Glutamatergic neuron (in vitro differentiated cells): ENCODE data around the gene MGMT. TPM values are rescaled to one million over a fixed set of nuclear protein-coding genes. Genes with fewer than 3 reads are reported as not detected.

Source experiments
- DNase-seq: peaks from one replicate; pipeline ENCODE4 v3.0.0; 2022
- H3K27ac Mint-ChIP-seq: one replicate; pipeline ENCODE4 v1.8.0; 2020; ENCODE audit warnings: mild to moderate bottlenecking, mixed read lengths, inconsistent platforms; ENCODE audit not compliant: unreplicated experiment
- H3K27me3 Mint-ChIP-seq: one replicate; pipeline ENCODE4 v1.8.0; 2020; ENCODE audit warnings: mild to moderate bottlenecking, moderate library complexity, mixed read lengths, inconsistent platforms; ENCODE audit not compliant: unreplicated experiment
- H3K36me3 Mint-ChIP-seq: one replicate; pipeline ENCODE4 v1.8.0; 2020; ENCODE audit warnings: mild to moderate bottlenecking, mixed read lengths, inconsistent platforms; ENCODE audit not compliant: unreplicated experiment
- H3K4me1 Mint-ChIP-seq: one replicate; pipeline ENCODE4 v1.8.0; 2020; ENCODE audit warnings: mild to moderate bottlenecking, low read depth, mixed read lengths, inconsistent platforms; ENCODE audit not compliant: unreplicated experiment
- H3K4me3 Mint-ChIP-seq: one replicate; pipeline ENCODE4 v1.8.0; 2020; ENCODE audit warnings: mild to moderate bottlenecking, mixed read lengths, inconsistent platforms; ENCODE audit not compliant: unreplicated experiment
- H3K9me3 Mint-ChIP-seq: one replicate; pipeline ENCODE4 v1.8.0; 2020; ENCODE audit warnings: mild to moderate bottlenecking, moderate library complexity, mixed read lengths, inconsistent platforms; ENCODE audit not compliant: unreplicated experiment
- CTCF ChIP-seq: fragments of 200-600 bp; sonication (generic); IDR thresholded peaks from one replicate; pipeline ENCODE4 v1.5.0; 2021; ENCODE audit not compliant: partially characterized antibody, unreplicated experiment
- total RNA-seq: library from RNA; stranded (reverse); fragmentation: NEBNext Ultra II Directional; extraction: Animal tissue kit (Norgen Biotek cat#: 25700); gene quantifications from one replicate; pipeline ENCODE4 v1.2.1, GENCODE V29; 2021; ENCODE audit not compliant: unreplicated experiment

Gene MGMT
- total RNA-seq, 1 donor from 2014 or later = 15.9 TPM

GRCh38 chr10:129556316-129556715, 89.3 kb downstream of the MGMT start:
- no peak for TF ChIP-seq CTCF
- Mint-ChIP-seq H3K9me3 (peaks cover 6% of the 10 kb centered on the region), H3K27ac (no peak overlapping the region), H3K27me3 (peaks cover 2% of the 10 kb centered on the region), H3K4me1 (peaks cover 4% of the 10 kb centered on the region), H3K4me3 (no peak overlapping the region), H3K36me3 (peaks cover under 1% of the 10 kb centered on the region)
- no peak for DNase-seq

- no peak for DNase-seq
- TF ChIP-seq CTCF = no peak
- no peak overlapping the region for H3K27ac Mint-ChIP-seq
- H3K27me3 Mint-ChIP-seq = no peaks in the 10 kb centered on the region
- no peak overlapping the region for H3K4me3 Mint-ChIP-seq
- peaks cover 2% of the 10 kb centered on the region for H3K9me3 Mint-ChIP-seq
- no peaks in the 10 kb centered on the region for H3K36me3 Mint-ChIP-seq
- peaks cover 1% of the 10 kb centered on the region for H3K4me1 Mint-ChIP-seq
Measured at GRCh38 chr10:129560361-129560760, 93.3 kb downstream of the MGMT start.

- Mint-ChIP-seq H3K27ac (no peak overlapping the region), H3K9me3 (peaks cover 2% of the 10 kb centered on the region), H3K27me3 (no peaks in the 10 kb centered on the region), H3K4me3 (no peak overlapping the region), H3K36me3 (peaks cover 5% of the 10 kb centered on the region), H3K4me1 (peaks cover 1% of the 10 kb centered on the region)
- DNase-seq = no peak
- TF ChIP-seq CTCF = no peak
Measured at GRCh38 chr10:129562487-129562886, 95.4 kb downstream of the MGMT start.

- Mint-ChIP-seq H3K9me3 (peaks cover 2% of the 10 kb centered on the region), H3K27me3 (peaks cover 2% of the 10 kb centered on the region), H3K4me1 (peaks cover 6% of the 10 kb centered on the region), H3K27ac (no peak overlapping the region), H3K36me3 (peaks cover 5% of the 10 kb centered on the region), H3K4me3 (no peak overlapping the region)
- no peak for TF ChIP-seq CTCF
- DNase-seq = no peak
Measured at GRCh38 chr10:129564923-129565322, 97.9 kb downstream of the MGMT start.

- peaks cover 5% of the 10 kb centered on the region for H3K4me1 Mint-ChIP-seq
- peaks cover 2% of the 10 kb centered on the region for H3K27me3 Mint-ChIP-seq
- DNase-seq = peak; percentile 65
- H3K9me3 Mint-ChIP-seq = peaks cover 2% of the 10 kb centered on the region
- TF ChIP-seq CTCF = no peak
- peaks cover 5% of the 10 kb centered on the region for H3K36me3 Mint-ChIP-seq
- peak overlapping the region; percentile 90 for H3K27ac Mint-ChIP-seq
- H3K4me3 Mint-ChIP-seq = no peak overlapping the region
Measured at GRCh38 chr10:129568583-129569344, 101.7 kb downstream of the MGMT start.
